ENCODE measurements around the gene EGFL7.

Gene EGFL7

DNA sequence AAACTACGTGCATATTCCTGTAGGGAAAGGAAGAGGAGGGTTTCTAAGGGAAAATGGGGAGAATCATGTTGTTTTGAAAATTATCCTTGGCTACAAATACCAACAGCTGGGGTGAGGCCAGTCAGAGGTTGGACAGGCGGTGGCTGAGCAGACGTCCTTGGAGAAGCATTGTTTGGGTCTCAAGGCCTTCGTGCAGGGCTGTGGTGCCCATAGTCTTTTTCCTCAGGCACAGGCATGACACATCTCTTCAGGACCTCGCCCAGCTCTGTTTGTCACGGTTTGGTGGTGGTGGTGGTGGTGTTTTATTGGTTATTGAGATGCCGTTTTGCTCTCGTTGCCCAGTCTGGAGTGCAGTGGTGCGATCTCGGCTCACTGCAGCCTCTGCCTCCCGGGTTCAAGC, 27.8 kb upstream of the EGFL7 start:
- POLR2A ChIA-PET = no interaction called here
- TF ChIP-seq CTCF (IDR thresholded peaks at IDR 0.05; ENCODE audit: control extremely low read depth, extremely low read depth, low read depth, missing control alignments) = no peak
- CTCF ChIA-PET = interaction anchor here (0.8 to 3.3 kb wide), 3 partner anchors 9 to 149 kb away, joined by 5 to 39 read pairs (median 5); no protein-coding TSS in a partner anchor
- no peak for DNase-seq (ENCODE audit: extremely low spot score)

GRCh38 chr9:136640171-136641111, 22.3 kb upstream of the EGFL7 start:
- DNase-seq (ENCODE audit: extremely low spot score) = no peak
- ChIA-PET POLR2A (no interaction called here), CTCF (interaction anchor here (1.2 to 1.5 kb wide), 2 partner anchors 9 to 32 kb away, joined by 3 to 4 read pairs; no protein-coding TSS in a partner anchor)
- TF ChIP-seq CTCF (IDR thresholded peaks at IDR 0.05; ENCODE audit: control extremely low read depth, extremely low read depth, low read depth, missing control alignments) = no peak

- DNase-seq (ENCODE audit: extremely low spot score) = no peak
- POLR2A ChIA-PET = no interaction called here
- CTCF ChIA-PET = interaction anchor here (1.2 to 7.5 kb wide), 2 partner anchors 11 to 155 kb away, joined by 3 to 76 read pairs; no protein-coding TSS in a partner anchor
- no peak for TF ChIP-seq CTCF (IDR thresholded peaks at IDR 0.05; ENCODE audit: control extremely low read depth, extremely low read depth, low read depth, missing control alignments)
Measured at GRCh38 chr9:136642439-136642921, 20.2 kb upstream of the EGFL7 start.

DNA sequence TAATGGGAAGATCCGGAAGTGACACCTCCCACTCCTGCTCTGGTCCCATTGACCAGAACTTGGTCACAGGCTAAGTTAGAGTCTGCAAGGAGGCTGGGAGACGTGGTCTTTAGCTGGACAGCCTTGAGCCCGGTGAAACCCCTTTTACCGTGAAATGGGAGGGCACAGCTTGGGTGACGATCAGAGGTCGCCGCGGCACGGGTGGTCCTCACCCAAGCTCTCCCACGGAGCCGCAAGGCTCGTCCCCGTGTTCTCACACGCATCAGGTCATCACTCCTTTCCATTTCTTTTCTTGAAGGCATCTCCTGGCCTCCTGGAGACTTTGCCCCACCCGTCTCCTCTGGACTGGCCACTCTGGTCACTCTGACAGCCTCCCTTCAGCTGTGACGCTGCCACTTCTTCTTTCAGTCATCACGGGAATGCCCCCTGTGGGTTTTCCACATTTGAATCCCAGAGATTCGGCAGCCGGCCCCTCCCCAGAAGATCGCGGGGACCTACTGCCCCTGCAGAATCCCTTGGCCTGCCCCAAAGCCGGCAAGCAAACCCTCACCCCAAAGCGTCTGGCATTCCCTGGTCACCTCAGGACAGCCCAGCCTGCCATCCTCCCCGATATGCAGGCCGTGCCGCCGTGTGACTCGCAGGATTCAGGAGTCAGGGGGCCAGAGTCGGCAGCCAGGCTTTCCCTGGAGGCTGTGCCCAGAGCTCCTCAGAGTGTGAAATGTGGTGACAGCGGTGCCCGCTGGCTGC, 18.9 kb upstream of the EGFL7 start:
- no peak for TF ChIP-seq CTCF (IDR thresholded peaks at IDR 0.05; ENCODE audit: control extremely low read depth, extremely low read depth, low read depth, missing control alignments)
- no peak for DNase-seq (ENCODE audit: extremely low spot score)
- POLR2A ChIA-PET = no interaction called here
- CTCF ChIA-PET = interaction anchor here (0.9 to 7.5 kb wide), 7 partner anchors 9 to 199 kb away, joined by 3 to 76 read pairs (median 5); no protein-coding TSS in a partner anchor

DNA sequence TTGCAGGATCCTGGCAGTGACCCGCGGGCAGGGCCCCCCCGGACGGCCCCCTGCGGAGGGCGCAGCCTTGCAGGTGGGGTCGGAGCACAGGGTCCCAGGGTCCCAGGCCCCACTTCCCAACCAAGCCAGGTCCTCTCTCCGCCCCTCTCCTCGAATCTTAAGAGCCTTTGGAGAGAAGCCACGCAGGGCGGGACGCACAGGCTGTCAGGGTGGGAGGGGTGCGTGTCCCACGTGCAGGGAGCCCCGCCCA, 18.4 kb upstream of the EGFL7 start:
- TF ChIP-seq CTCF (IDR thresholded peaks at IDR 0.05; ENCODE audit: control extremely low read depth, extremely low read depth, low read depth, missing control alignments) = no peak
- CTCF ChIA-PET = interaction anchor here (1.3 to 7.5 kb wide), 7 partner anchors 10 to 199 kb away, joined by 3 to 76 read pairs (median 5); no protein-coding TSS in a partner anchor
- no peak for DNase-seq (ENCODE audit: extremely low spot score)
- POLR2A ChIA-PET = interaction anchor here (0.5 kb wide), 1 partner anchor 10 kb away, joined by 3 read pairs; no protein-coding TSS in a partner anchor

Data from GM10248 (cell line).